ENCODE measurements around the gene RAX.

RAX gene

DNA sequence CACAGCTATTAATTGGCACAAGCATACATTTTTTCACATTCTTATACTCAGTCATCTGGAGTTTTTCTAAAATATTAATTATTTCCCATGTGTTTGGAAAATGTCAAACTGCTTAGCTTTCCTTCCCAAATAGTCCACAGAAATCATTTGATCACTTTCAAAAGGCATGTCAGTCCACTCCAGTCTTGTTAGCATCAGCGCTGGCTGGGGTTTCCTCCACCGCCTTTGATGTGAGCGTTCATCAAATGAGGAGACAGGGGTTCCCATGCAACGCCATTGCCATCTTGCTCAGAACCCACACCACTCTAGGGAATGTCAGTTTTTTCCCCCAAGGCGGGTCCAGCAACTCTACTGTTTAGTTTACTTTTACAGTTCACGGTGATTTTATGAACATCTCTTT, 13.1 kb upstream of the RAX start:
- H3K9ac ChIP-seq (ENCODE audit: low read depth, low read length), result no peak overlapping the region
- H3K36me3 ChIP-seq (ENCODE audit: insufficient read depth, low read length), result no peaks in the 10 kb centered on the region
- no peaks in the 10 kb centered on the region for H3K4me1 ChIP-seq (ENCODE audit: insufficient read depth, low read length)
- H3K27ac ChIP-seq (ENCODE audit: low read length), result no peak overlapping the region
- no peaks in the 10 kb centered on the region for H4K20me1 ChIP-seq (ENCODE audit: insufficient read depth, low read length)
- H3K9me3 ChIP-seq (ENCODE audit: insufficient read depth, low read length, severe bottlenecking), result no peaks in the 10 kb centered on the region
- DNase-seq, result no peak
- H3K4me3 ChIP-seq (ENCODE audit: low read depth in 1 of 2, low read length in 2 of 2), result no peak overlapping the region
- no peak for TF ChIP-seq EZH2 (IDR thresholded peaks at IDR 0.05; ENCODE audit: borderline replicate concordance, low read depth, low read length, severe bottlenecking)
- TF ChIP-seq CTCF (IDR thresholded peaks at IDR 0.05; ENCODE audit: borderline replicate concordance, extremely low read depth, low read length, poor library complexity, severe bottlenecking), result no peak
- H3K79me2 ChIP-seq (ENCODE audit: insufficient read depth, low read length), result no peaks in the 10 kb centered on the region
- H2AFZ ChIP-seq (ENCODE audit: low read depth, low read length), result no peak overlapping the region
- H3K4me2 ChIP-seq (ENCODE audit: insufficient read depth, low read length), result no peak overlapping the region
- peaks cover 14% of the 10 kb centered on the region for H3K27me3 ChIP-seq (ENCODE audit: insufficient read depth, low read length, poor library complexity)
- no peak for ATAC-seq (ENCODE audit: insufficient read depth, low read depth)

GRCh38 chr18:59282341-59282740, 9.1 kb upstream of the RAX start:
- Histone ChIP-seq H3K27ac (ENCODE audit: low read length) (no peak overlapping the region), H3K36me3 (ENCODE audit: insufficient read depth, low read length) (no peaks in the 10 kb centered on the region), H3K9ac (ENCODE audit: low read depth, low read length) (no peak overlapping the region), H3K27me3 (ENCODE audit: insufficient read depth, low read length, poor library complexity) (peaks cover 14% of the 10 kb centered on the region), H3K79me2 (ENCODE audit: insufficient read depth, low read length) (no peaks in the 10 kb centered on the region), H3K9me3 (ENCODE audit: insufficient read depth, low read length, severe bottlenecking) (no peaks in the 10 kb centered on the region), H3K4me3 (ENCODE audit: low read depth in 1 of 2, low read length in 2 of 2) (no peak overlapping the region), H4K20me1 (ENCODE audit: insufficient read depth, low read length) (no peaks in the 10 kb centered on the region), H3K4me2 (ENCODE audit: insufficient read depth, low read length) (no peak overlapping the region), H3K4me1 (ENCODE audit: insufficient read depth, low read length) (no peaks in the 10 kb centered on the region), H2AFZ (ENCODE audit: low read depth, low read length) (no peak overlapping the region)
- DNase-seq (no peak), ATAC-seq (ENCODE audit: insufficient read depth, low read depth) (no peak)
- TF ChIP-seq CTCF (IDR thresholded peaks at IDR 0.05; ENCODE audit: borderline replicate concordance, extremely low read depth, low read length, poor library complexity, severe bottlenecking) (no peak), EZH2 (IDR thresholded peaks at IDR 0.05; ENCODE audit: borderline replicate concordance, low read depth, low read length, severe bottlenecking) (no peak)

DNA sequence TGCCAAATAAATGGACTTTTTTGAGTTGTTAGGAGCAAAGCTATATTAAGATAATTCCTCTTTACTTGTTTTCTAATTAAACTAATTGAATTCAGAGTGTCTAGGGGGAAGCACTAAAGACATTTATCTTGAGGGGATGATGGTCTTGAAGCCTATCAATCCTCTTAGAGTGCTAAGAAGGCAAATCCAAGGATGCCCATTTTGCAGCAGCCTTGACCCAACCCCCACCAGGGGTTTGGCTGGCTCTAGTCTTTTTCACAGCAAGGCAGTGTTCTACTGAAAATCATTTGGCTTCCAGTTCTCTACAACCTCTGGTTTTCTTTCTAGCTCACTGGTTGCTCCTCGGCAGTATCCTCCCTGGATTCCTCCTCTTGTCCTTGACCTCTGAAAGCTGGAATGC, 6.5 kb upstream of the RAX start:
- no peak for DNase-seq
- Histone ChIP-seq H3K27me3 (ENCODE audit: insufficient read depth, low read length, poor library complexity) (peaks cover 14% of the 10 kb centered on the region), H2AFZ (ENCODE audit: low read depth, low read length) (no peak overlapping the region), H3K9ac (ENCODE audit: low read depth, low read length) (no peak overlapping the region), H3K4me2 (ENCODE audit: insufficient read depth, low read length) (no peak overlapping the region), H3K4me1 (ENCODE audit: insufficient read depth, low read length) (no peaks in the 10 kb centered on the region), H4K20me1 (ENCODE audit: insufficient read depth, low read length) (no peaks in the 10 kb centered on the region), H3K9me3 (ENCODE audit: insufficient read depth, low read length, severe bottlenecking) (no peaks in the 10 kb centered on the region), H3K36me3 (ENCODE audit: insufficient read depth, low read length) (no peaks in the 10 kb centered on the region), H3K27ac (ENCODE audit: low read length) (no peak overlapping the region), H3K79me2 (ENCODE audit: insufficient read depth, low read length) (no peaks in the 10 kb centered on the region), H3K4me3 (ENCODE audit: low read depth in 1 of 2, low read length in 2 of 2) (no peak overlapping the region)
- TF ChIP-seq CTCF (IDR thresholded peaks at IDR 0.05; ENCODE audit: borderline replicate concordance, extremely low read depth, low read length, poor library complexity, severe bottlenecking), result no peak
- no peak for TF ChIP-seq EZH2 (IDR thresholded peaks at IDR 0.05; ENCODE audit: borderline replicate concordance, low read depth, low read length, severe bottlenecking)
- no peak for ATAC-seq (ENCODE audit: insufficient read depth, low read depth)

GRCh38 chr18:59279193-59279592, 5.9 kb upstream of the RAX start:
- Histone ChIP-seq H3K4me2 (ENCODE audit: insufficient read depth, low read length) (no peak overlapping the region), H3K9ac (ENCODE audit: low read depth, low read length) (no peak overlapping the region), H3K79me2 (ENCODE audit: insufficient read depth, low read length) (no peaks in the 10 kb centered on the region), H2AFZ (ENCODE audit: low read depth, low read length) (no peak overlapping the region), H4K20me1 (ENCODE audit: insufficient read depth, low read length) (no peaks in the 10 kb centered on the region), H3K4me1 (ENCODE audit: insufficient read depth, low read length) (no peaks in the 10 kb centered on the region), H3K36me3 (ENCODE audit: insufficient read depth, low read length) (no peaks in the 10 kb centered on the region), H3K4me3 (ENCODE audit: low read depth in 1 of 2, low read length in 2 of 2) (no peak overlapping the region), H3K9me3 (ENCODE audit: insufficient read depth, low read length, severe bottlenecking) (no peaks in the 10 kb centered on the region), H3K27me3 (ENCODE audit: insufficient read depth, low read length, poor library complexity) (peaks cover 14% of the 10 kb centered on the region), H3K27ac (ENCODE audit: low read length) (no peak overlapping the region)
- DNase-seq (no peak), ATAC-seq (ENCODE audit: insufficient read depth, low read depth) (no peak)
- TF ChIP-seq CTCF (IDR thresholded peaks at IDR 0.05; ENCODE audit: borderline replicate concordance, extremely low read depth, low read length, poor library complexity, severe bottlenecking) (no peak), EZH2 (IDR thresholded peaks at IDR 0.05; ENCODE audit: borderline replicate concordance, low read depth, low read length, severe bottlenecking) (no peak)

Data from DND-41 (cell line).